Thyroid gland (tissue), 4 donors: ENCODE results near the gene SLC29A2.

Experiments used
- POLR2A ChIP-seq, 2 donors: fragments of 450-650 bp; IDR thresholded peaks; one replicate each; pipeline ENCODE4 v1.6.1; 2017; ENCODE audit warnings: antibody characterized with exemption in 2 of 2, mild to moderate bottlenecking in 2 of 2, moderate library complexity in 1 of 2
- TF ChIP-seq, protein P1 (sequence below), 6 experiments: fragments of 200-600 bp in 3 of 6; fragments of 450-650 bp in 3 of 6; sonication (generic) in 3 of 6; IDR thresholded peaks; one replicate each; pipeline ENCODE4 v1.5.1; 2016 to 2019; ENCODE audit warnings: antibody characterized with exemption in 6 of 6, mild to moderate bottlenecking in 2 of 6, inconsistent platforms in 1 of 6, moderate library complexity in 1 of 6

GRCh38 chr11:66393954-66394353 lies 22.4 kb upstream of the SLC29A2 start:
- TF ChIP-seq, protein P1, sequence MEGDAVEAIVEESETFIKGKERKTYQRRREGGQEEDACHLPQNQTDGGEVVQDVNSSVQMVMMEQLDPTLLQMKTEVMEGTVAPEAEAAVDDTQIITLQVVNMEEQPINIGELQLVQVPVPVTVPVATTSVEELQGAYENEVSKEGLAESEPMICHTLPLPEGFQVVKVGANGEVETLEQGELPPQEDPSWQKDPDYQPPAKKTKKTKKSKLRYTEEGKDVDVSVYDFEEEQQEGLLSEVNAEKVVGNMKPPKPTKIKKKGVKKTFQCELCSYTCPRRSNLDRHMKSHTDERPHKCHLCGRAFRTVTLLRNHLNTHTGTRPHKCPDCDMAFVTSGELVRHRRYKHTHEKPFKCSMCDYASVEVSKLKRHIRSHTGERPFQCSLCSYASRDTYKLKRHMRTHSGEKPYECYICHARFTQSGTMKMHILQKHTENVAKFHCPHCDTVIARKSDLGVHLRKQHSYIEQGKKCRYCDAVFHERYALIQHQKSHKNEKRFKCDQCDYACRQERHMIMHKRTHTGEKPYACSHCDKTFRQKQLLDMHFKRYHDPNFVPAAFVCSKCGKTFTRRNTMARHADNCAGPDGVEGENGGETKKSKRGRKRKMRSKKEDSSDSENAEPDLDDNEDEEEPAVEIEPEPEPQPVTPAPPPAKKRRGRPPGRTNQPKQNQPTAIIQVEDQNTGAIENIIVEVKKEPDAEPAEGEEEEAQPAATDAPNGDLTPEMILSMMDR (IDR thresholded peaks at IDR 0.05): no peak
- TF ChIP-seq POLR2A (IDR thresholded peaks at IDR 0.05): no peak
